HepG2 (cell line): ENCODE measurements around the gene ARAP1. TPM values are rescaled to one million over a fixed set of nuclear protein-coding genes. Genes with fewer than 3 reads are reported as not detected.

ENCODE experiments used
- ARNTL ChIP-seq: sonication (generic); formaldehyde crosslinking; IDR thresholded peaks from 2 replicates; pipeline ENCODE4 v1.4.0; 2020; ENCODE audit warnings: mild to moderate bottlenecking, missing genetic modification reagents
- ATRX ChIP-seq: sonication (generic); formaldehyde crosslinking; IDR thresholded peaks from 2 replicates; pipeline ENCODE4 v1.4.0; 2020; ENCODE audit warnings: missing genetic modification reagents, borderline replicate concordance
- HOXA3 ChIP-seq: sonication (generic); formaldehyde crosslinking; IDR thresholded peaks from 2 replicates; pipeline ENCODE4 v1.5.0; 2020; ENCODE audit warnings: missing genetic modification reagents
- KLF15 ChIP-seq: sonication (generic); formaldehyde crosslinking; IDR thresholded peaks from 2 replicates; pipeline ENCODE4 v1.8.1; 2023; ENCODE audit warnings: borderline replicate concordance, mild to moderate bottlenecking, inconsistent platforms, missing genetic modification reagents, mixed read lengths
- MXD4 ChIP-seq: IDR thresholded peaks from 2 replicates; pipeline ENCODE4 v1.6.1; 2016; ENCODE audit warnings: mild to moderate bottlenecking, missing biosample characterization, missing genetic modification reagents
- MXI1 ChIP-seq: IDR thresholded peaks from 3 replicates; pipeline ENCODE4 v1.6.1; 2012; ENCODE audit warnings: low read depth, low read length, inconsistent platforms, borderline replicate concordance
- POGZ ChIP-seq: sonication (generic); formaldehyde crosslinking; IDR thresholded peaks from 2 replicates; pipeline ENCODE4 v1.4.0; 2020; ENCODE audit warnings: mild to moderate bottlenecking, missing genetic modification reagents
- RBFOX2 ChIP-seq: fragments of 200-400 bp; formaldehyde crosslinking; IDR thresholded peaks from 2 replicates; pipeline ENCODE4 v1.6.1; 2017; ENCODE audit warnings: low read depth, mild to moderate bottlenecking, low read length
- SMAD1 ChIP-seq: sonication (generic); formaldehyde crosslinking; IDR thresholded peaks from 2 replicates; pipeline ENCODE4 v1.4.0; 2020; ENCODE audit warnings: missing genetic modification reagents, low read depth, mild to moderate bottlenecking, borderline replicate concordance
- SP5 ChIP-seq: IDR thresholded peaks from 2 replicates; pipeline ENCODE4 v1.6.1; 2016; ENCODE audit warnings: low read depth, borderline replicate concordance
- SSRP1 ChIP-seq: IDR thresholded peaks from 2 replicates; pipeline ENCODE4 v1.6.1; 2016; ENCODE audit warnings: control low read depth
- ZFP1 ChIP-seq: IDR thresholded peaks from 2 replicates; pipeline ENCODE4 v1.6.1; 2016
- ZMAT3 ChIP-seq: sonication (generic); formaldehyde crosslinking; conservative IDR thresholded peaks from 2 replicates; pipeline ENCODE4 v1.7.0; 2021; ENCODE audit warnings: missing genetic modification reagents
- ZMYM2 ChIP-seq: sonication (generic); formaldehyde crosslinking; IDR thresholded peaks from 2 replicates; pipeline ENCODE4 v1.8.0; 2022; ENCODE audit warnings: mild to moderate bottlenecking, missing genetic modification reagents
- ZNF280D ChIP-seq: sonication (generic); formaldehyde crosslinking; IDR thresholded peaks from 2 replicates; pipeline ENCODE4 v1.5.1; 2020; ENCODE audit warnings: mild to moderate bottlenecking, missing genetic modification reagents
- ZNF282 ChIP-seq: fragments of 450-650 bp; IDR thresholded peaks from 2 replicates; pipeline ENCODE4 v1.6.1; 2018; ENCODE audit not compliant: partially characterized antibody
- ZNF292 ChIP-seq: sonication (generic); formaldehyde crosslinking; IDR thresholded peaks from 2 replicates; pipeline ENCODE4 v1.8.1; 2022; ENCODE audit warnings: mild to moderate bottlenecking, low read depth, missing genetic modification reagents, borderline replicate concordance
- ZNF362 ChIP-seq: sonication (generic); formaldehyde crosslinking; IDR thresholded peaks from 2 replicates; pipeline ENCODE4 v1.4.0; 2020; ENCODE audit warnings: missing genetic modification reagents, mild to moderate bottlenecking, borderline replicate concordance
- ZNF496 ChIP-seq: sonication (generic); formaldehyde crosslinking; IDR thresholded peaks from 2 replicates; pipeline ENCODE4 v1.8.1; 2023; ENCODE audit warnings: mild to moderate bottlenecking, moderate library complexity, missing genetic modification reagents; ENCODE audit not compliant: insufficient replicate concordance
- polyA plus RNA-seq, 8 experiments: library from polyadenylated mRNA; depleted of rRNA in 3 of 8; stranded (reverse) in 7 of 8; unstranded in 1 of 8; fragments of >200 nt; fragmentation: Illumina TruSeq in 4 of 8; extraction: Trizol in 4 of 8; gene quantifications; 2 replicates each; pipeline versions ENCODE4 v1.2.1 to v1.2.3, GENCODE V29; 2011 to 2016; ENCODE audit warnings: low read depth in 4 of 8, missing spikeins in 1 of 8, mixed read lengths in 1 of 8; ENCODE audit not compliant: insufficient read depth in 1 of 8
- total RNA-seq, 5 experiments: library from RNA; depleted of rRNA; stranded (reverse); fragments of >200 nt; fragmentation: Illumina TruSeq; extraction: Trizol; gene quantifications; 2 replicates each; pipeline ENCODE4 v1.2.3, GENCODE V29; 2016; ENCODE audit warnings: low read depth in 1 of 5
- TF ChIP-seq, protein P1 (sequence below): sonication (generic); formaldehyde crosslinking; IDR thresholded peaks from 2 replicates; pipeline ENCODE4 v1.5.0; 2020; ENCODE audit warnings: mild to moderate bottlenecking, missing genetic modification reagents
- TF ChIP-seq, protein P2 (sequence below): sonication (generic); formaldehyde crosslinking; IDR thresholded peaks from 2 replicates; pipeline ENCODE4 v1.8.0; 2022; ENCODE audit warnings: mild to moderate bottlenecking, missing genetic modification reagents, moderate library complexity

The ARAP1 gene
- total and polyA plus RNA-seq, 2 of the 13 experiments (the other 11 are each of a cell fraction or from before 2014, with no cell fraction given) = 43.2 to 55.5 TPM

GRCh38 chr11:72766152-72766902 lies 14.1 kb upstream of the ARAP1 start (continued):
- TF ChIP-seq ZMAT3 (CRISPR knock-in tag) (0 out of 2 replicates have a peak, but pooled peaks have one; percentile 20), ZNF496 (CRISPR knock-in tag) (no peak), SMAD1 (CRISPR knock-in tag) (peak; percentile 53; the same call in 1 of the 2 replicates), MXD4 (CRISPR knock-in tag) (peak; percentile 63; the same call in 1 of the 2 replicates), ZFP1 (CRISPR knock-in tag) (0 out of 2 replicates have a peak, but pooled peaks have one; percentile 63), KLF15 (CRISPR knock-in tag) (no peak), ATRX (CRISPR knock-in tag) (no peak), RBFOX2 (0 out of 2 replicates have a peak, but pooled peaks have one; percentile 13), POGZ (CRISPR knock-in tag) (no peak), ARNTL (CRISPR knock-in tag) (peak; percentile 57; the same call in 1 of the 2 replicates), MXI1 (0 out of 3 replicates have a peak, but pooled peaks have one; percentile 12), HOXA3 (CRISPR knock-in tag) (peak; percentile 87), ZNF280D (CRISPR knock-in tag) (no peak), SP5 (CRISPR knock-in tag) (peak; percentile 79), ZNF282 (no peak), ZNF292 (CRISPR knock-in tag) (peak; percentile 86; the same call in 1 of the 2 replicates), ZMYM2 (CRISPR knock-in tag) (0 out of 2 replicates have a peak, but pooled peaks have one; percentile 17), ZNF362 (CRISPR knock-in tag) (peak; percentile 23; the same call in 1 of the 2 replicates), SSRP1 (CRISPR knock-in tag) (no peak)
- TF ChIP-seq, protein P1, sequence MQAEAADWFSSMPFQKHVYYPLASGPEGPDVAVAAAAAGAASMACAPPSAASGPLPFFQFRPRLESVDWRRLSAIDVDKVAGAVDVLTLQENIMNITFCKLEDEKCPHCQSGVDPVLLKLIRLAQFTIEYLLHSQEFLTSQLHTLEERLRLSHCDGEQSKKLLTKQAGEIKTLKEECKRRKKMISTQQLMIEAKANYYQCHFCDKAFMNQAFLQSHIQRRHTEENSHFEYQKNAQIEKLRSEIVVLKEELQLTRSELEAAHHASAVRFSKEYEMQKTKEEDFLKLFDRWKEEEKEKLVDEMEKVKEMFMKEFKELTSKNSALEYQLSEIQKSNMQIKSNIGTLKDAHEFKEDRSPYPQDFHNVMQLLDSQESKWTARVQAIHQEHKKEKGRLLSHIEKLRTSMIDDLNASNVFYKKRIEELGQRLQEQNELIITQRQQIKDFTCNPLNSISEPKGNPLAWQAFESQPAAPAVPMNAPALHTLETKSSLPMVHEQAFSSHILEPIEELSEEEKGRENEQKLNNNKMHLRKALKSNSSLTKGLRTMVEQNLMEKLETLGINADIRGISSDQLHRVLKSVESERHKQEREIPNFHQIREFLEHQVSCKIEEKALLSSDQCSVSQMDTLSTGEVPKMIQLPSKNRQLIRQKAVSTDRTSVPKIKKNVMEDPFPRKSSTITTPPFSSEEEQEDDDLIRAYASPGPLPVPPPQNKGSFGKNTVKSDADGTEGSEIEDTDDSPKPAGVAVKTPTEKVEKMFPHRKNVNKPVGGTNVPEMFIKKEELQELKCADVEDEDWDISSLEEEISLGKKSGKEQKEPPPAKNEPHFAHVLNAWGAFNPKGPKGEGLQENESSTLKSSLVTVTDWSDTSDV (CRISPR knock-in tag) = no peak
- TF ChIP-seq, protein P2, sequence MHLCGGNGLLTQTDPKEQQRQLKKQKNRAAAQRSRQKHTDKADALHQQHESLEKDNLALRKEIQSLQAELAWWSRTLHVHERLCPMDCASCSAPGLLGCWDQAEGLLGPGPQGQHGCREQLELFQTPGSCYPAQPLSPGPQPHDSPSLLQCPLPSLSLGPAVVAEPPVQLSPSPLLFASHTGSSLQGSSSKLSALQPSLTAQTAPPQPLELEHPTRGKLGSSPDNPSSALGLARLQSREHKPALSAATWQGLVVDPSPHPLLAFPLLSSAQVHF (CRISPR knock-in tag) = no peak
